Uterus (tissue), 4 donors: ENCODE measurements around the gene IFI27L2. TPM values are rescaled to one million over a fixed set of nuclear protein-coding genes. Genes with fewer than 3 reads are reported as not detected.

Experiments
- DNase-seq, 2 donors: peaks; one replicate each; pipeline ENCODE4 v3.0.0-alpha.2; 2019 to 2020
- H3K27ac ChIP-seq, 2 donors: fragments of 200-600 bp; sonication (generic); 1 replicate in 1 of 2; 2 replicates in 1 of 2; pipeline ENCODE4 v1.5.1; 2016 to 2018
- H3K27me3 ChIP-seq, 2 donors: fragments of 200-600 bp; sonication (generic); one replicate each; pipeline ENCODE4 v1.5.1; 2018 to 2019; ENCODE audit warnings: control low read depth in 1 of 2
- H3K36me3 ChIP-seq, 2 donors: fragments of 200-600 bp; sonication (generic); one replicate each; pipeline ENCODE4 v1.5.1; 2019; ENCODE audit warnings: control low read depth in 1 of 2
- H3K4me1 ChIP-seq, 2 donors: fragments of 200-600 bp; sonication (generic); one replicate each; pipeline ENCODE4 v1.5.1; 2018 to 2019; ENCODE audit warnings: control low read depth in 1 of 2
- H3K4me3 ChIP-seq, 2 donors: fragments of 200-600 bp; sonication (generic); 1 replicate in 1 of 2; 2 replicates in 1 of 2; pipeline ENCODE4 v1.5.1; 2018 to 2019; ENCODE audit warnings: mild to moderate bottlenecking in 1 of 2
- H3K9me3 ChIP-seq, 2 donors: fragments of 200-600 bp; sonication (generic); one replicate each; pipeline ENCODE4 v1.5.1; 2019; ENCODE audit warnings: control low read depth in 1 of 2
- POLR2A ChIP-seq, 2 donors: fragments of 450-650 bp; IDR thresholded peaks; one replicate each; pipeline ENCODE4 v1.6.1; 2016; ENCODE audit warnings: antibody characterized with exemption in 2 of 2, mild to moderate bottlenecking in 1 of 2, moderate library complexity in 1 of 2
- intact Hi-C: fragments of 100-400 bp; cut with DNase I; formaldehyde crosslinking; loops from one replicate; pipeline ENCODE4 v1.15.1; 2023; ENCODE audit warnings: low total_unique reads
- total RNA-seq, 4 donors: library from RNA; depleted of rRNA in 3 of 4; stranded (reverse); fragments of >200 nt in 3 of 4; gene quantifications; one replicate each; pipeline versions ENCODE4 v1.1.0 to v1.2.4, GENCODE V29; 2014 to 2023
- TF ChIP-seq, protein P1 (sequence below), 4 experiments: fragments of 200-600 bp in 2 of 4; fragments of 450-650 bp in 2 of 4; sonication (generic) in 2 of 4; IDR thresholded peaks; one replicate each; pipeline ENCODE4 v1.5.1; 2016 to 2019; ENCODE audit warnings: antibody characterized with exemption in 4 of 4, mild to moderate bottlenecking in 2 of 4, moderate library complexity in 1 of 4
- donor health status: DM: yes; HTN: yes; CAD: no.

The IFI27L2 gene
- total RNA-seq, 4 donors from 2014 or later = 14.3 to 111 (median 45.0) TPM

DNA sequence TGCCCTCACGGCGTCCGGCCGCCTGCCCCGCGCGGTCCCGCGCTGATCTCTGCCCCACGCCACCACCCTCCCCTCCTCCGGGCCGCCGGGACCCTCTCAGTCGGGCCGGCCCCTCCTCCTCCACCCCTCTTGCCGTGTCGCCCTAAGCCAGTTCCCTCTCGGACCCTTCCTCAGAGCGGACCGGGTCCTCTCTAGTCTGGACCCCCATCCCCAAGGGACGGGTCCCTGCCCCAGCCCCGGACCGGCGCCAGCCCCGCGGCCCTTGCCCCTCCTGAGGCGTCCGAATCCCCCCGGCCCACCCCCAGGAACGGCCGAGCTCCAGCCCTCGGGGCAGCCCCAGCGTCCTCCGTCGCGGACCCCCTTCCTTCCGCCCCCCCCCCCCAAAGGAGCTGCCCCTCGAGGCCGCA, 45.2 kb upstream of the IFI27L2 start:
- TF ChIP-seq, protein P1, sequence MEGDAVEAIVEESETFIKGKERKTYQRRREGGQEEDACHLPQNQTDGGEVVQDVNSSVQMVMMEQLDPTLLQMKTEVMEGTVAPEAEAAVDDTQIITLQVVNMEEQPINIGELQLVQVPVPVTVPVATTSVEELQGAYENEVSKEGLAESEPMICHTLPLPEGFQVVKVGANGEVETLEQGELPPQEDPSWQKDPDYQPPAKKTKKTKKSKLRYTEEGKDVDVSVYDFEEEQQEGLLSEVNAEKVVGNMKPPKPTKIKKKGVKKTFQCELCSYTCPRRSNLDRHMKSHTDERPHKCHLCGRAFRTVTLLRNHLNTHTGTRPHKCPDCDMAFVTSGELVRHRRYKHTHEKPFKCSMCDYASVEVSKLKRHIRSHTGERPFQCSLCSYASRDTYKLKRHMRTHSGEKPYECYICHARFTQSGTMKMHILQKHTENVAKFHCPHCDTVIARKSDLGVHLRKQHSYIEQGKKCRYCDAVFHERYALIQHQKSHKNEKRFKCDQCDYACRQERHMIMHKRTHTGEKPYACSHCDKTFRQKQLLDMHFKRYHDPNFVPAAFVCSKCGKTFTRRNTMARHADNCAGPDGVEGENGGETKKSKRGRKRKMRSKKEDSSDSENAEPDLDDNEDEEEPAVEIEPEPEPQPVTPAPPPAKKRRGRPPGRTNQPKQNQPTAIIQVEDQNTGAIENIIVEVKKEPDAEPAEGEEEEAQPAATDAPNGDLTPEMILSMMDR (IDR thresholded peaks at IDR 0.05) = no peak
- no peak for TF ChIP-seq POLR2A (IDR thresholded peaks at IDR 0.05)
- Histone ChIP-seq H3K27ac (peak overlapping the region; percentile 35 to 50), H3K9me3 (no peaks in the 10 kb centered on the region), H3K27me3 (peaks cover 0 to 3% of the 10 kb centered on the region in 2 donors), H3K4me3 (peak overlapping the region; percentile 46 to 52), H3K36me3 (no peaks in the 10 kb centered on the region), H3K4me1 (peaks cover 0 to 18% of the 10 kb centered on the region in 2 donors)
- no peak for DNase-seq
- intact Hi-C loops = no loop called here

DNA sequence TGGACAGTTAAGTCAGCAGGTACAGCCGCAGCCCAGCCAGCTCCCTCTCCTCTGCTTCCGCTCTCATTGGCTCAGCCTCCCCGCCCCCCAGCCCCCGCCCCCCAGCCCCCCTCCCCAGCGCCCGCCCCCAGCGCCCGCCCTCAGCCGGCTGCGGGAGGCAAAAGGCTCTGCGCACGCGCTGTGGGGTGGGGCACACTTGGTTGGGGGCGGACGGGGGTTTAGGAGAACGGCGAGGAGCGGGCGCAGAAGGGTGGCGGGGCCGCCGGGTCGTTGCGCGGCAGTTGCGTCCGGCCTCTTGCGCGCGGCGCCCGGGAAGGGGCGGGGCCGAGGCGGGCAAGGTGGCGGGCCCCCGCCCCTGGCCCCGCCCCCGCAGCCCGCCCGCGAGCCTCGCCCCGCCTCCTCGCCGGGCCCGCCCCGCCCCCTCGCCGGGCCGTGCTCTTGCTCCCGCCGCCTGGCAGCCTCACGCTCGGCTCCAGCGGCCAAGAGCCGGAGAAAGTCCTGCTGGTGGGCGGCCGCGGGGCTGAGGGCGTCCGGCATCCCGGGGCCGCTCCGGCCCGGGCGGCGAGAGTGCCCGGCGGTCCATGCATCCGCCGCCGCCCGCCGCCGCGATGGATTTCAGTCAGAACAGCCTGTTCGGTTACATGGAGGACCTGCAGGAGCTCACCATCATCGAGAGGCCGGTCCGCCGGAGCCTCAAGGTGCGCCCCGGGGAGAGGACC, 44.6 kb upstream of the IFI27L2 start, which contains the start of gene PPP4R4:
Gene PPP4R4 (plus strand): TSS at position 438 of the 719 bp plus-strand sequence. CDS start 144 bp downstream, at position 582.
- intact Hi-C loops = no loop called here
- H3K27ac ChIP-seq = peak within 1 kb of the TSS; percentile 50 to 79

DNA sequence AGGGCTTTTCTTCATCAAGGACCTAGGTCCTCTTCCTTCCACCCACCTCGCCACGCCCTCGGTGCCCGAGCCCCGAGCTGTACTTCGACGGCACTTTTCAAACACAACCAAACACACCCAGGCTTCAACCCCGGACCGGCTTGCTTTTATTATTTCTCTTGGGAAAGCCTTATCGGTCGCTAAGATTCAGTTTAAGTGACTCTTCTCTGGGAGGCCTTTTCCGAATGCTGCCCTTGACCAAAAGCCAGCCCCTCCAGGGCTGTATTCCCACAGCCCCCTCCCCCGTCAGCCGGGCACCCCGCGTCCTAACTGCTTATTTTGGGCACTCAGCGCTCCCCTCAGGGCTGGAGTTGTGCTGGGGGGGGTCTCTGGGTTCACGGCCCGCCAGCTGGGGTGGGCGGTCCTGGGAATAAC, 44.1 kb upstream of the IFI27L2 start:
- DNase-seq = no peak
- Histone ChIP-seq H3K4me1 (peaks cover 0 to 18% of the 10 kb centered on the region in 2 donors), H3K27me3 (peaks cover 0 to 3% of the 10 kb centered on the region in 2 donors), H3K4me3 (peak overlapping the region; percentile 46 to 52), H3K9me3 (no peaks in the 10 kb centered on the region), H3K27ac (peak overlapping the region; percentile 50 to 79), H3K36me3 (no peaks in the 10 kb centered on the region)
- intact Hi-C loops = no loop called here
- TF ChIP-seq, protein P1 (IDR thresholded peaks at IDR 0.05) = no peak
- TF ChIP-seq POLR2A (IDR thresholded peaks at IDR 0.05) = no peak

More for the DNA sequence above, 44.6 kb upstream of the IFI27L2 start, which contains the start of gene PPP4R4:
- Histone ChIP-seq H3K9me3 (no peaks in the 10 kb centered on the region), H3K27me3 (peaks cover 0 to 3% of the 10 kb centered on the region in 2 donors), H3K36me3 (no peaks in the 10 kb centered on the region), H3K4me1 (peaks cover 0 to 18% of the 10 kb centered on the region in 2 donors), H3K4me3 (peak within 1 kb of the TSS; percentile 46 to 52)
- peak; percentile 86 to 92 for DNase-seq
- TF ChIP-seq, protein P1 (IDR thresholded peaks at IDR 0.05) = no peak
- peak in 1 of 2 donors; percentile 25 for TF ChIP-seq POLR2A (IDR thresholded peaks at IDR 0.05)

GRCh38 chr14:94172545-94172944, 43.1 kb upstream of the IFI27L2 start:
- Histone ChIP-seq H3K9me3 (no peaks in the 10 kb centered on the region), H3K27ac (no peak overlapping the region), H3K36me3 (no peaks in the 10 kb centered on the region), H3K4me3 (no peak overlapping the region), H3K27me3 (peaks cover 0 to 3% of the 10 kb centered on the region in 2 donors), H3K4me1 (peaks cover 0 to 18% of the 10 kb centered on the region in 2 donors)
- DNase-seq = no peak
- TF ChIP-seq, protein P1 (IDR thresholded peaks at IDR 0.05) = no peak
- no peak for TF ChIP-seq POLR2A (IDR thresholded peaks at IDR 0.05)
- intact Hi-C loops = no loop called here

GRCh38 chr14:94171208-94171607, 41.8 kb upstream of the IFI27L2 start:
- no peaks in the 10 kb centered on the region for H3K9me3 ChIP-seq
- peaks cover 0 to 3% of the 10 kb centered on the region in 2 donors for H3K27me3 ChIP-seq
- H3K36me3 ChIP-seq = no peaks in the 10 kb centered on the region
- intact Hi-C loops = no loop called here
- TF ChIP-seq, protein P1 (IDR thresholded peaks at IDR 0.05) = no peak
- no peak for DNase-seq
- no peak overlapping the region for H3K27ac ChIP-seq
- H3K4me3 ChIP-seq = no peak overlapping the region
- H3K4me1 ChIP-seq = peaks cover 0 to 18% of the 10 kb centered on the region in 2 donors
